ENCODE results near the gene ICAM5. TPM values are rescaled to one million over a fixed set of nuclear protein-coding genes. Genes with fewer than 3 reads are reported as not detected.

The ICAM5 gene
- total and polyA plus RNA-seq, 2 donors (not counting 1 experiment from before 2014, with no cell fraction given): 0.47 to 2.5 TPM

- Histone ChIP-seq H3K27ac (ENCODE audit: insufficient read depth, low read length) (peak within 1 kb of the TSS; percentile 40), H3K4me2 (ENCODE audit: extremely low read depth, insufficient read depth, low read length) (peak within 1 kb of the TSS; percentile 65), H3K9ac (ENCODE audit: insufficient read depth, low read length) (peak within 1 kb of the TSS; percentile 75), H2AFZ (ENCODE audit: low read length) (peak within 1 kb of the TSS; percentile 99), H4K20me1 (ENCODE audit: control insufficient read depth, extremely low read depth, insufficient read depth, low read length) (no peaks in the 10 kb centered on the region), H3K4me1 (ENCODE audit: control insufficient read depth, extremely low read depth, insufficient read depth, low read length) (no peaks in the 10 kb centered on the region), H3K9me3 (ENCODE audit: control insufficient read depth, insufficient read depth, low read depth, low read length) (no peaks in the 10 kb centered on the region), H3K36me3 (ENCODE audit: control insufficient read depth, insufficient read depth, low read length) (peaks cover 17% of the 10 kb centered on the region), H3K79me2 (ENCODE audit: control insufficient read depth, insufficient read depth, low read length) (no peaks in the 10 kb centered on the region), H3K27me3 (ENCODE audit: control insufficient read depth, insufficient read depth, low read length) (no peaks in the 10 kb centered on the region), H3K4me3 (replicated peaks in 1 of 4; ENCODE audit: control extremely low read depth in 1 of 4, insufficient read depth in 1 of 4, low read depth in 3 of 4, low read length in 4 of 4) (peak within 1 kb of the TSS; percentile 81 to 93 (median 82))
- TF ChIP-seq CTCF (conservative IDR thresholded peaks at IDR 0.05 in 1 of 2, IDR thresholded peaks at IDR 0.05 in 1 of 2; ENCODE audit: low read depth in 1 of 2, low read length in 2 of 2): no peak
- no peak for TF ChIP-seq EZH2 (IDR thresholded peaks at IDR 0.05; ENCODE audit: low read length, missing control alignments)
- DNase-seq (ENCODE audit: low read depth in 2 of 2): peak; percentile 64 to 72
Measured at GRCh38 chr19:10315335-10316214, 25.8 kb downstream of the ICAM5 start, which contains the start of gene FDX2. Gene FDX2 (minus strand): TSS chr19:10316015. CDS start chr19:10315996, 19 bp downstream.

GRCh38 chr19:10316229-10317044 is 26.7 kb downstream of the ICAM5 start:
- Histone ChIP-seq H3K4me2 (ENCODE audit: extremely low read depth, insufficient read depth, low read length) (no peak overlapping the region), H3K79me2 (ENCODE audit: control insufficient read depth, insufficient read depth, low read length) (no peaks in the 10 kb centered on the region), H2AFZ (ENCODE audit: low read length) (no peak overlapping the region), H3K27ac (ENCODE audit: insufficient read depth, low read length) (no peak overlapping the region), H3K9me3 (ENCODE audit: control insufficient read depth, insufficient read depth, low read depth, low read length) (no peaks in the 10 kb centered on the region), H4K20me1 (ENCODE audit: control insufficient read depth, extremely low read depth, insufficient read depth, low read length) (no peaks in the 10 kb centered on the region), H3K4me3 (replicated peaks in 1 of 4; ENCODE audit: control extremely low read depth in 1 of 4, insufficient read depth in 1 of 4, low read depth in 3 of 4, low read length in 4 of 4) (no peak overlapping the region), H3K4me1 (ENCODE audit: control insufficient read depth, extremely low read depth, insufficient read depth, low read length) (no peaks in the 10 kb centered on the region), H3K9ac (ENCODE audit: insufficient read depth, low read length) (no peak overlapping the region), H3K27me3 (ENCODE audit: control insufficient read depth, insufficient read depth, low read length) (no peaks in the 10 kb centered on the region), H3K36me3 (ENCODE audit: control insufficient read depth, insufficient read depth, low read length) (peaks cover 18% of the 10 kb centered on the region)
- TF ChIP-seq EZH2 (IDR thresholded peaks at IDR 0.05; ENCODE audit: low read length, missing control alignments) (no peak), CTCF (conservative IDR thresholded peaks at IDR 0.05 in 1 of 2, IDR thresholded peaks at IDR 0.05 in 1 of 2; ENCODE audit: low read depth in 1 of 2, low read length in 2 of 2) (no peak)
- DNase-seq (ENCODE audit: low read depth in 2 of 2): no peak
